ENCODE data around the gene WAPL.

DNA sequence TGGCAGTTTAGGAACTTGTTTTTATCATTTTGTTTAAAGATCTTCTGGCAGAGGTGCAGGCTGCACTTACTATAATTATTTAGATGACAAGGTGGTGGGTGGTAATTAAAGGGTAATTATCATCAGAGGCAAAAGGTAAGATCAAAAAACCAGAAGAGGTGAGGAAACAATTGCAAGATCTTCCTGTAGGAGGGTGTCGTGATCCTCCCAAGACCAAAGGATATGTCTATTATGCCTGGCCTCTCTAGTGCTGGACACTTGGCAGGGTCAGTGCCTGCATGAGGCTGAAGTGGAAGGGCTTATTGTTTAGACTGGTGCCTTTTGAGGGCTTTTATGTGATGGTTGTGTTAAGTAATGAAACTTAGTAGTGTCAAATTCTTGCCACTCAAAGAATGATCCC is 1.8 kb upstream of the WAPL start:
- TF ChIP-seq EZH2 (IDR thresholded peaks at IDR 0.05) (no peak), POLR2AphosphoS5 (IDR thresholded peaks at IDR 0.05; ENCODE audit: borderline replicate concordance, low read depth, low read length) (no peak), FOXP2 (optimal IDR thresholded peaks at IDR 0.05; ENCODE audit: control extremely low read depth, extremely low read length, insufficient read depth) (no peak)

Measured in SK-N-MC (cell line).